Measurements from ENCODE around the gene SLC37A2.

Gene SLC37A2

DNA sequence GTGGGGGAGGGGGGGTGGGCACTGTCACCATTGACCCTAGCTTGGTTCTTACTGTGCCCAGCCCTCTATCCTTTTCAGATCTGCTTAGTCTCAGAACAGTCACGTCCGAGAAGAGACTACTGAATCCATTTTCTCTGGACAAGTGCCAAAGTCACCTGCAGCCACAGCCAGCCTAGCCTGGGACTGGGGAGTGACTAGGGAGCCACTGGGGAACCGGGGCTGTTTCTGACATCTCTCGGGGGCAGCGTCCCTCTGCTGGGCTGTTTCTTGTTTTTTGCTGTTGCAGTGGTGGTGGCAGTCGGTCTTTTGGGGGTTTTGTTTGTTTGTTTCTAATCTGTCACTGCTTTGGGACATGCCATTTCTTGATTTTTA is 8.7 kb downstream of the SLC37A2 start:
- no peak for DNase-seq

DNA sequence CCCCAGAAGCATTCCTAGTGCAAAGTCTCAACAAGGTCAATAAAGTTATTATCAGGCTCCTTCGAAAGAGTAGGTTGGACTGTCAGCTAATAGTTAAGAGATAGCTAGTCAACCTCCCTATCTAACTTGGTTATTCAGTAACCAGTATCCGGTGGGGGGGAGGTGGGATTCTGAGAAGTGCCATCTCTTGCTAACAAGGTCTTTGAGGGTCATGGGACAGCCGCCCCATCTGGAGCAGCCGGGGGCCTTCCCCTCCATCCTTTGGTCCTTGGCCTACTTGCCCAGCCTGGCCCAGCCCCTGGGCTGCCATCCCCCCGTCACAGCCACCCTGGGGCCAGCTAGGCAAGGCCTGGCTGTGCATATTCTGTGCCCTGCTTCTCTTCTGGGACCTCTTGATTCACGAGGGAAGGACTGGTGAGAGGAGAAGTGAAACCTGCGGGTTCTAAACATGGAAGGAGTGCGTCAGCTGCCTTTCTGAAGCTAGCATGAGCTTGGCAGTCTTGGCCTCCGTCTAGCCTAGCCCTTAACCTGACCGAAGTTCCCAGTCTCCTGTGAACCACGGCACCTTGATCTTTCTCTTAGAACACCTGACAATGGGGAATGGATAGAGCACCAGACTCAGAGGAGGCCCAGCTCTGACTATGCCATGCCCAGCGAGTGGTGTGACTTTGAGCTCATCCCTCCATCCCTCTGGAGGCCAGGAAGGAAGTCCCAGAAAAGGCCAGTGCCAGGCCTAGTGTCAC is 9.3 kb downstream of the SLC37A2 start:
- no peak for DNase-seq

DNA sequence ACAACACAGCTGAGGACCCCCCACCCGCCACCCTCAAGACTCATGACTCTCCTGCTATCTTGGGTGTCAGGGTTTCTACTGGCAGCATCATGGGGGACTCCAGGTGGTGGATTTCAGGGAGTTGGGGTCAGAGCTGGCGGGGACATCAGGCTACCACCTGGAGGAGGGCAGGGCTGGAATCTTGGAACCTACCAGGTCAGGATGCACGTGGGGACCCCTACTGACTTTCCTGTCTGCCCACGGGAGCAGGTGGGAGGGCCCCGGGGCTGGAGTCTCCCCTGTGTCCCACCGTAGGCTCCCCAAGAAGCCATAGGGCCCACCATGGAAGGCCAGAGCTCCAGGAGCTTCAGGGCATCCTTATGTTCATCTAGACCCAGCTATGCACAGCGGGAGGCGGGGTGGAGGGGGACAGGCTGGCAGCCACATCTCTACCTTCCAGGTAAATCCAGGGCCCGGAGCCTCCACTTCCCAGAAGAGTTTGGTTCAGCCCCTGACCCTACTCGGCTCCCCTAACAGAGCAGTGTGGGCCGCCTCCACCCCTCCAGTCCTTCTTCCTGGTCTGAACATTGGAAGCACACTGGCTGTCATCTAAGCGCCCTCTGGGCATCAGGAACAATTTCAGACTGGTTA is 10.0 kb downstream of the SLC37A2 start:
- no peak for DNase-seq

DNA sequence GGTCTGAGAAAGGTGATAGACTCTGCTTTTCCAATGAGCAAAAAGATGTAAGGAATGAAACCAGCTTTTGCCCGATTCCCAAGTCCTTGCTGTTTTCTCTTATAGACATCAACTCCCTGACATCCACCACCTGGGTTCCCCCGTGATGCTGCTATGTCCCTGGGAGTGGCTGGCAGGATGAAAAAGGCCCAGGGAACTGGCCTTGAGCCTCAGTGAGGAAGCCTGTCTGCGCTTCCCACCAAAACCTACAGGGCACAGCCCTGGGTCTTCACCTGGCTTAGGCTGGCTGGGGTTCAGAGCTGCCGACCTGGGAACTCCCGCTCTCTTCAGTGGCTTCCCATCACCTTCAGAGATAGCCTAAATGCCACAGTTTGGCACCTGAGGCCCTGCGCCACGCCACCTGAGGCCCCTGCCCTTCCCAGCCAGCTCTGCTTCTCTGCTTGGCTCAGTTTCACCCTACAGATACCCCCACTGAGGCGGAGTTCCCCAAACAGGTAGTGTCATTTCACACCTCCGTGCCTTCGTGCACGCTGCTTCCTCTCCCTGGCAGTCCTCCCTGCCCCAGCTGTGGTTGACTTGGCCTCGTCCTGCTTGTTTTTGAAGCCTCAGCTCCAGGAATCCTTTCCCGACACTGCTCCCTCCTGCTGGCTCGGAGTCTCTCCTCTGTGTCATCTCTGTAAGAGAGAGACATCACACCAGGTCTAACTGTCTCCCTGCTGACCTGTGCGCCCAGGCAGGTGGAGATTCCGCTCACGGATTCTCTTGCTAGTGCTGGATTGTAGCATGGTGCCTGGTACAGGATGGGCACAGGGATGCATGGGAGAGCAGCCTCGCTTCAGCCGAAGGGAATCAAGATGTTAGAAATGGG is 10.7 kb downstream of the SLC37A2 start:
- DNase-seq, result no peak

DNA sequence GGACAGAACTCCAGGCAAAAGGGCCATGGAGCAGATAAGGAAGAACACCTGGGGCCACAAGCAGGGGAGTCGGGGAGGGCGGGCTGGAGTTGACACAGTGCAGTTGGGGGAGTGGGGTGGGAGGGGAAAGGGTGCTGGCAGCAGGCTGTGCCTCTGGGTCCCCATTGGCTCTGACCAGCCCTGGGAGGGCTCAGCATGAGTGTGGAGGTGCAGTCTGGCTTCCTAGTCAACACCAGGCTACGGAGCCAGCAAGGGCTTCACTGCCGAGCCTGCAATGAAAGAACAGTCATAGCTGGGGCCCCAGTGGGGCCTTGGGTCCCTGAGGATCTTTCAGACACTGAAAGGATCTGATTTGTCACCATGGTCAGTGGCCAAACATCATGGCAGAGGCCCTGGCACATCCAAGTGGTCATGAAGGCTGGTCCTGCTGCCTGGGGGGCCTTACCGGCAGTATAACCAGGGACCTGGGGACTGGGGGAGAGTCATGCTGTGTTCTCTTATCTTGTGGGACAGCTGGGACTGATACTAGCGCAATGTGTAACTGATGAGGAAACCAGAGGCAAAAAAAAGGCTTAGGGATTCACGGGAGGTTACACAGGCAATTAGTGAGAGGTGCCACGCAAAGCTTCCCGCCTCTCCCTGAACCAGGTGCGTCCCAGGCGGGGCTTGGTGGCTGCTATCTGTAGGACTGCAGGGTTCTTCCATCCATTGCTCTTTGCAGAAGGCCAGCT is 11.6 kb downstream of the SLC37A2 start:
- no peak for DNase-seq

DNA sequence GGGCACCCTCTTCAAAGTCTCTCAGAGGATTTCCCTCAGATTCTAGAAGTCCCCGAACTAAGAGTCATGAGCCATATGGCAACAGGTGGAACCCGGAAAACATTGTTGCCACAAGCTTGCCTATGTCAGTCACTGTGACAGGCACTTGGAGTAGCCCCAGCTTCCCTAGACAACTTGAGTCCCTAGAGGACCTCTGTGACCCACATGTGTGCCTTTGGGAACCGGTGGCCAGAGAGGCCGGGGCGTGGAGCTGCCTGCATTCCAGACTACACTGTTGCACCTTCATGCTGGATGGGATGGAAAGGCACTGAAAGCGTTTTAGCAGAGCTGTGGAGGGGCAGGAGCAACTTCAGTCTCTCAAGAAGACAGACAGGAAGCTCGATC is 12.1 kb downstream of the SLC37A2 start:
- DNase-seq, result no peak

DNA sequence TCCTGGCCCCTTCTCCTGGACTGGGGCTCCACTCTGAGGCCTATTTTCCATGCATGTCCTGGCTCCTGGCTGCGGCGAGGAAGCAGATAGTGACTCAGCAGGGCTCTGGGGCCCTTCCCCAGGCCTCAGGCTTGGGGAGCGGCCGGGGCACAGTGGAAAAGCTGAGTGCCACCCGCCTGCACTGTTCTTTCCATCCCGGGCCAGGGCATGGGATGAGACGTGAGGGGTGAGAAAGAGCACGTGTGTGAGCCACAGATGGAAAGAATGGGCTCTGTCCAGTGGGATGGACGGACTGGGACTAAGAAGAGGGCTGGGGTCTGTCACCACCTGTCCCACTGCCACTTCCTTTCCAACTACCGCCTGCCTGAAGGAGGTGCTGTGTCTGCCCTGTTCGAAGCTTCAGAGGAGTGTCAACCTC is 12.8 kb downstream of the SLC37A2 start:
- no peak for DNase-seq

DNA sequence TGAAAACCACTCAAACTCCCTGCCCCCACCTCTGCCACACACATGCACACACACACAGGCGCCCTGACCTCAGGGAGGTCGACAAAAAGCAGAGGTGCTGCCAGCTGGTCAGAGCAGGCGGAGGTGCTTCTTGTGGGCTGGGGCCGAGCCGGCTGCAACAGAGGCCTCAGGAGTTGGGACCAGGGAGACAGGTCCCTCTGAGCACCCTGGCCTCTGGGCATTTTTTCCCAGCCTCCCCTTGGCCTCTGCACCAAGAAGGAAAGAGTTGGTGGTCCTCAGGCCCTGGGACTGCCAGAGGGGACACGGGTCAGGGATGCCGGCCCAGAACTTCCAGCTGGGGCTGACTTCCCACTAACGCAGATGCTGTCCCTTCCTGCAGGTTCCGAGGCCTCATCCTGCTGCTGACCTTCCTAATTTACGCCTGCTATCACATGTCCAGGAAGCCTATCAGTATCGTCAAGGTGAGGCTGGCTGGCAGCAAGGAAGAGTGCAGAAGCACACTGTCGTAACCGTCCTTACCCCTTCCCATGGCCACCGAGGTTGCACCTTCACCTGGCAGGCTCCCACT is 13.4 kb downstream of the SLC37A2 start:
- DNase-seq, result no peak

DNA sequence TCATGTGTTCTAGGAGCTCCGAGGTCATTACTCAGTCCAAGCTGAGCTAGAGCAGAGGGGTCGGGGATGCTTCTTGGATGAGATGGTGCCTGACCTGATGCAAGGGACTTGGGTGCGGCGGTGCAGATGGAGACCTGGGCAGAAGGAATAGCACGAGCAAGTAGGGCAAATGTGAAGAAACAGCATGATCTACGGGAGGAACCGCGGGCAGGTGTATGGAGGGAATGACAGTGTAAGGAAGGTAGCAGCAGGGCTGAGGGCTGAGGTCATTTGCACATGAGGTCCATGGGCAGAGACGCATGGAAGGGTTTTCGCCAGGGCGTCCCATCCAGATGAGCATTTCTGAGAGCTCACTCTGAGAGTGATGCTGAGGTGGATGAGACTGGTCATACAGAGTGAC is 14.9 kb downstream of the SLC37A2 start:
- DNase-seq, result no peak

DNA sequence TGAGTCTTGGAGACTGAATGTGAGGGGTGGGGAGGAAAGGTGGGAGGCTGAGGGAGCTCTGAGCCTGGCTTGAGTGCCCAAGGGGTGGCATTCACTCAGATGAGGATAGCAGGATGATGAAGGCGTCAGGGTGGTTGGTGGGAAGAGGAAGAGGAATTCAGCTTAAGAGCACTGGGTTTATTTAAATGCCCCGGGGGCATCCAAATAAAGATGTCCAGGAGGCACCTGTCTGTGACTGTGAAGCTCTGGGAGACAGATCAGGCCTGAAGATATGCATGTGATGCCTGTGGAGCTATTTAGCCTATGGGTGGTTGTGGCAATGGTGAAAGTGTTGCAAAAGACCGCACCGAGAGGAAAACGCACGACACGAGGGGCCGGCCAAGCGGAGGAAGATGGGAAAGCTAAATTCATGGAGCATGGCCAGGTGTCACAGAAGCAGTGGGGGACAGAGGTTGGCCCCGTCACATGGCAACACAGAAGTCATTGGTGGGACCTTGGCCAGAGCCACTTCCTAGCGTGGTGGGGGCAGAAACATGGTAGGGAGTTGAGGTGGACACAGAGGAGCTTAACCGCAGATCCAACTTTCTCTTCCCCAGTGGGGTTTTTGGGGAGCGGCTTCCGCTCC is 15.5 kb downstream of the SLC37A2 start:
- DNase-seq, result no peak

DNA sequence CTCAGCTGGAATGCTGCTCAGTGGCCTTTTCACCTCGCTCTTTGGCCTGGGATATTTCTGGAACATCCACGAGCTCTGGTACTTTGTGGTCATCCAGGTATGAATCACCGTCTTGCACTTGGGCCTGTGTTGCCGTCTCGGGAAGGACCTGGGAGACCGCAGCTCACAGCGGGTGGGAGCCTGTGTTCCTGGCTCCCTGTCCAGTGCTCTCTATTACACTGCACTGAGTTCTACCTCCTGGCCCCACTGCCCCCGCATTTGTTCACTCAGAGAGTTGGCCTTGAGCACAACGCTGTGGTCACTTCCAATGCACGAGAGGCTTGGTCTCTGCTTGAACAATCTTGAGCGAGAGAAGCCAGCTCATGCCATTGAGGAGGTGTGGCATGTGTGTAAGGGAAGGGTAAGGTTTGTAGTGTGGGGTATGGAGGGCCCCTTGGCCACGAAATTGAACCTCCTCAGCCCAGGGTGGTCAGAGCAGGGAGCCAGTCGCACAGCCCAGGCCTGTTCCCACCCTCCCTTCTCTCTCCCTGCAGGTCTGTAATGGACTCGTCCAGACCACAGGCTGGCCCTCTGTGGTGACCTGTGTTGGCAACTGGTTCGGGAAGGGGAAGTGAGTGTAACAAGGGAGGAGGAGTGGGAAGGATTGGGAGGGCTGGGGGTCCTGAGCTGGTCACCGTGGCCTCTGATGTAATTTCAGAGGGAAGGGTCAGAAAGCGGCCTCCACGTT is 16.2 kb downstream of the SLC37A2 start:
- DNase-seq, result no peak

DNA sequence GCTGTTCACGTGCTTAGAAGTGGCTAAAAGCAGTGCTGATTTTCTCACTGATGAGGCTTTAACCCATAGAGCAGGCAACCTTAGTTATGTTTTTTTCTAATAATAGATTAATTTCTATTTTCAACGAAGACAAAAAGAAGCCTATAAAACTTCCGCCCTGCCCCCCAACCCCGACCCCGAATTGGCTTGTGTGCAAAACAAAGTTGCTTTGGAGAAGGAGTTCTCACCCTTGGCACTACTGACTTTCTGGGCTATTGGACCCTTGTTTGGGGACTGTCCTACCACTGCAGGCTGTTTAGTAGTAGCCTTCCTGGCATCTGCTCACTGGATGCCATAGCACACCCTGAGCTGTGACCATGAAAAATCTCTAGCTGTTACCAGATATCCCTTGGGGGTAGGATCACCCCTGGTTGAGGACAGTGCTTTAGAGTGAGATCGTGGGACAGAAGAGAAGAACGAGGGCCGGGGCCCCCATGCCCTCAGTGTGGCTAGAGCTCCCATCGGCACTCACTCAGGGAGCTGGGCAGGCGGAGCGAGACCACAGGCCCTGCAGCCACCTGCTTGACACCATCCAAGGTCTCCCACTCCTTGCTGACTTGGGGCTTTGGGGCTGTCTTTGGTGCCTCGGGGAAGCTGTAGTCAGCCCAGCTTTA is 16.9 kb downstream of the SLC37A2 start:
- DNase-seq, result no peak

DNA sequence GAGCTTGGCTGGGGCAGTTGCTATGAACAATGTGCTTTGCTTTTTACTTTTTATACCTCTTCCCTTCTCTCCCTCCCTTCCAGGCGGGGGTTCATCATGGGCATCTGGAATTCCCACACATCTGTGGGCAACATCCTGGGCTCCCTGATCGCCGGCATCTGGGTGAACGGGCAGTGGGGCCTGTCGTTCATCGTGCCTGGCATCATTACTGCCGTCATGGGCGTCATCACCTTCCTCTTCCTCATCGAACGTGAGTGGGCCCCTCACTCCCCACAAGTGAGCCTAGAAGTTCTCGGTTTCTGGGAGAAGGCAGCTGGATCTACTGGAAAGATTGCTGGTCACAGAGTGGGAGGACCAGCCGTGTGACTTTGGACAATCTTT is 17.4 kb downstream of the SLC37A2 start:
- no peak for DNase-seq

DNA sequence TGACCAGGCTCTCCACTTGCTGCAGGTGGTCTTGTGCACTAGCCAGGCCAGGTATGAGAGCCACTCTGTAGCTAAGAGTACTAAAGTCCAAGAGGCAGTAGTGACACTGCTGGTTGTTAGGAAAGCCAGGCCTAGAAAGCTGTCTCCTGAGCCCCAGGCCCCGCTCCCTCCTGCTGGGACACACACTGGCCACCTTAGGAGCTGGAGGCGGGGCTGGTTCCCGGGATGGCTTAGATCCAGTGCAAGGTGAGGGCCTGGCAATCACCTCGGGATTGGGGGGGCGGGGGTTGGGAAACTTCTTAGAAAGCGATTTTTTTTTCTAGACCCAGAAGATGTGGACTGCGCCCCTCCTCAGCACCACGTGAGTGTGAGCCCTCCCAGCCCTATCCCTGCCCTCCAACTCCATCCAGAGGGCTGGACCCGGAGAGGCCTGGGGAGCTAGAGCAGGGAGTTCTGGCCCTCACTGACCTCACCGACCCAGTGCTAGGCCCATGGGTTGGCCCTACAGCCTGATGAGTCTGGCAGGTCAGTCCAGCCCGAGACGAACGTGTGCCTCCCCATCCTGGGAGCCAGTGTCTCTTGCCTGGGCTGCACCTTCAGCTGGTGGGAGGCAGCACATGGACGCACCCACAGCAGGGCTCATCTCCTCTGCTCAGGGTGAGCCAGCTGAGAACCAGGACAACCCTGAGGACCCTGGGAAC is 18.1 kb downstream of the SLC37A2 start:
- DNase-seq, result no peak

DNA sequence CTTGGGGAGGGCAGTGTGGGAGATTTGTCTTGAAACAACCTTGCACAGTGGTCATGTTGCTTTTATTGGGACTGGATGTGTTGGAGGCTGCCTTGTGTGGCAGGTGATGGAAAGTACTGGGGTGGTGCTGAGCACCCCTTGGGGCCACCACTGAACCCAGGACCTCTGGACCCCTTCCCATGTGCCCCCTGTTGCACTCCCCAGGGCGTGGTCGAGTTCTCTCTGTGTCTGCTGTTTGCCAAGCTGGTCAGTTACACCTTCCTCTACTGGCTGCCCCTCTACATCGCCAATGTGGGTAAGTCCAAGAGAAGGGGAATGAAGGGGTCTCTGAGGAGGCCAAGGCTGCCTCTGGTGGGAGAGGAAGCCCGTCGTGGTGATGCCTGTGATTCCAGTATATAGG is 18.9 kb downstream of the SLC37A2 start:
- no peak for DNase-seq

DNA sequence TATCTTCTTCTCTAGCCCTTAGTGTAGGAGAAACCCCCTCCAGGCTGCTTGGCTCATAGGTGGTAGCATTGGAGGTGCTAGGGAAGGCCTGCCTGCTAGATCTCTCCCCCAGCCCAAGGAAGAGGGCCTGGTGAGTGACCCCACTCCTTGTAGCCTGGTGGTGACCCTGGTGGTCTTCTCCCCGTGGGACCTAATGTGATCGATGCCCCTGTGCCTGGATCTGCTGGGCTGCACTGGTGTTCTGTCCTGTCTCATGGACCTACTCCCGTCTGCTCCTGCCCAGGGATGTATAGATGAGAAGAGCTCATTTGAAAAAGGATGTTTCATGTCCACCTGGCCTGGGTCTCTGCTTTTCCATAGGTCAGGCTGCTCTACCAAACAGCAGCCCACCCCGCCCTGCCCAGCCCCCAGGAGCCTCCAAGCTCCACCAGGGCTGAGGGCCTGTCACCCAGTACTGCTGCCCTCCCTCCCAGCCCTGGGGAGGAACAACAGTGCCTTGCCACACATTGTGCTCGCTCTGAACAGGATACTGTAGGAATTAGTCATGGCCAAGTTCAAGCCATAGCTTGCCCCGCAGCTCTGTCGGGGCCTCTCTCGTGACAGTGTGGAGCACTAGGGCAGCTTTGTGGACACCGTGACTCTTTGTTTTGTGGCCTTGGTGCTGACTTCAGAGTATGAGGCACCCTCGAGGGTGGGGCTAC is 19.7 kb downstream of the SLC37A2 start:
- DNase-seq, result no peak

DNA sequence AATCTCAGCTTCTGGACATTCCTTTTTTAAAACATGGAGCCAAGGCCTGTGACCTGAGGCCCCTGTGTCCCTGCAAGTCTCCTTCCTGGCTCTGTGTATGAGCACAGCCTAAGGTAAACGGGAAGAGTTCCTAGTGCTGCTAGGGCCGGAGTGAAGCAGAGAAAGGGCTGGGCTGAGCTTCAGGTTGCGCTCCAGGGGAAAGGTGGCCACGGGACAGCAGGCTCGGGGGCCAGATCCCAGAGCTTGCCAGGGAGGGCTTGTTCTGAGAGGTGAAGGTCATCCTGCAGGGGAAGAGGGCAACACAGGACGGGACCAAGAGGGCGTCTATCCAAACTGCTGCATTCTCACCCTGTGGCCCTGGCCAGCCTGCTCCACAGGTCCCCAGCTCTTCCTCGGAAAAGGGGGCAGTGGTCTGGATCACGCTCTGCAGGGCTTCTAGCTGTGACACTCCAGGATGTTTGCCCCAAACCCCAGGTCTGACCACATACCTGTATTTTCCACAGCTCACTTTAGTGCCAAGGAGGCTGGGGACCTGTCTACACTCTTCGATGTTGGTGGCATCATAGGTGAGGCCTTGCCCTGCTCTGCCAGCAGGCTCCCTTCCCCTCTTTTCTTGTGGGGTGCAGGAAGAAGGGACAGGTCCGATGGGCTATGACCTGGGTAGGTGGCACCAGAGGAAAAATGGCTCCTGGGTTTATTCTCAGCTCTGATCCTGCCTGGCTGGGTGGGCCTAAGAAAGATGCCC is 20.4 kb downstream of the SLC37A2 start:
- DNase-seq, result no peak

DNA sequence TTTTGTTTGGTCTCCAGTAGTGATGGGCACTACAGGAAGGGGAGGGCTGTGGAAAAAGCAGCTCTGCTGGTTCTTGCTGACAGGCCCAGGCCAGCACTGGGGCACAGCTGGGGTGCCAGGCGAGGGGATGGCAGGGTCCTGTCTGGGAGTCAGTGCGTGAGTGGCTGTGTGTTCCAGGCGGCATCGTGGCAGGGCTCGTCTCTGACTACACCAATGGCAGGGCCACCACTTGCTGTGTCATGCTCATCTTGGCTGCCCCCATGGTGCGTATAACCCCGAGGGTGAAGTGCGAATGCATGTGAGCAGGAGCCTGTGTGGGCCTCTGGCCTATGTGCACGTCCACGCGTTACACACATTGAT is 20.9 kb downstream of the SLC37A2 start:
- no peak for DNase-seq

DNA sequence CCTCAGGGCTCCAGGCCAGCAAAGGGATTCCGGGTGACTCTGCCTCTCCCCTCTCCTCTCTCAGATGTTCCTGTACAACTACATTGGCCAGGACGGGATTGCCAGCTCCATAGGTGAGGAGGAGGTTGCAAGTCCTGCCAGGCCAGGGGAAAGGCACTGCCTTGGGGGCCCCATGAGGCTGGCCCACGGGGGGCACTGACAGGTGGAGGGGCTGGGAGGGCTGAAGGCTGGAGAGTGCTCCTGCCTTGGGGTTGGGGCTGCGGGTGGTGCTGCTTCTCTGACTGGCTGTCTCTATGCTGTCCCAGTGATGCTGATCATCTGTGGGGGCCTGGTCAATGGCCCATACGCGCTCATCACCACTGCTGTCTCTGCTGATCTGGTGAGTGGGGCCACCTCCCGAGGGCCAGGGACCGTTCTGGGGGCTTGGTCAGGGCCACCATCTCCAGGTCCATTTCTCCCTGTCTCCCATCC is 21.7 kb downstream of the SLC37A2 start:
- no peak for DNase-seq
